8988T (cell line): ENCODE measurements around the gene HDC.

Source experiments
- DNase-seq: peaks from one replicate; pipeline ENCODE4 v3.0.0; 2011

Gene HDC, protein sequence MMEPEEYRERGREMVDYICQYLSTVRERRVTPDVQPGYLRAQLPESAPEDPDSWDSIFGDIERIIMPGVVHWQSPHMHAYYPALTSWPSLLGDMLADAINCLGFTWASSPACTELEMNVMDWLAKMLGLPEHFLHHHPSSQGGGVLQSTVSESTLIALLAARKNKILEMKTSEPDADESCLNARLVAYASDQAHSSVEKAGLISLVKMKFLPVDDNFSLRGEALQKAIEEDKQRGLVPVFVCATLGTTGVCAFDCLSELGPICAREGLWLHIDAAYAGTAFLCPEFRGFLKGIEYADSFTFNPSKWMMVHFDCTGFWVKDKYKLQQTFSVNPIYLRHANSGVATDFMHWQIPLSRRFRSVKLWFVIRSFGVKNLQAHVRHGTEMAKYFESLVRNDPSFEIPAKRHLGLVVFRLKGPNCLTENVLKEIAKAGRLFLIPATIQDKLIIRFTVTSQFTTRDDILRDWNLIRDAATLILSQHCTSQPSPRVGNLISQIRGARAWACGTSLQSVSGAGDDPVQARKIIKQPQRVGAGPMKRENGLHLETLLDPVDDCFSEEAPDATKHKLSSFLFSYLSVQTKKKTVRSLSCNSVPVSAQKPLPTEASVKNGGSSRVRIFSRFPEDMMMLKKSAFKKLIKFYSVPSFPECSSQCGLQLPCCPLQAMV

DNA sequence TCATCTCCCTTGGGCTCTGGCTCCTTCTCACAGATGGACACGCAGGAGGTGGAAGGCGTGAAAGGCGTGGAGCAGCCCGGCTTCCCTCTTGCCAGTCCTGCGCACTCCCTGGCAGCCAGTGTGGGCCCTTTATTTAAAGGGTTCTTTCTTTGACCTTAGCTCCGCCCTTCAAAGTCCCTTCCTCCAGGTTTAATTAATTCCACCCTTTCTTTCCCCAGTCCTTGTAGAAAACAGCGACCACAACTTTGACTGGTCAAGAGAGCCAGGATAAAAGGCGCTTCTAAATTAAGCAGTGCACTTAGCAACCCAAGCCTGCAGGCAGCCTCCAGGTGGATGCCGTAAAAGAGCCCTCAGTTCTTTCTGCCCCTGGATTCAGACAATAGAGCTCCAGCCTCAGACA is at the start of gene HDC:
HDC (minus strand) TSS at position 107 of the 400 bp plus-strand sequence; CDS start at position 4, 103 bp downstream.
- DNase-seq: no peak

DNA sequence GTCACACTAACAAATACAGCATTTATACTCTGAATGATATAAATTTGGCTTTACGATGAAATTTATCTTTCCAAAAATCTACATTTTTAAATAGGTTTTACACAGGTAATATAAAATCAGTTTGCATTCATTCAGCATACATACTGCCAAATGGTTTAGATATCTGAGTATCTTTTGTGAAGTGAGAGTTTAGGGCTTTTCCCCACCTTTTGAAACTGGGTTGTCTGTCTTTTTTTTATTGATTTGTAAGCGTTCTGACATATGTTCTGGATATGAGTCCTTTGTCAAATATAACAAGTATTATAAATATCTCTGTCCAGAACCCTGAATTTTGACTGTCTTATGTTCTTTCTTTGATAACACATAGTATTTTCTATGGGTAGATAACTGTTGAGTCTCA is 47.1 kb upstream of the HDC start:
- no peak for DNase-seq

DNA sequence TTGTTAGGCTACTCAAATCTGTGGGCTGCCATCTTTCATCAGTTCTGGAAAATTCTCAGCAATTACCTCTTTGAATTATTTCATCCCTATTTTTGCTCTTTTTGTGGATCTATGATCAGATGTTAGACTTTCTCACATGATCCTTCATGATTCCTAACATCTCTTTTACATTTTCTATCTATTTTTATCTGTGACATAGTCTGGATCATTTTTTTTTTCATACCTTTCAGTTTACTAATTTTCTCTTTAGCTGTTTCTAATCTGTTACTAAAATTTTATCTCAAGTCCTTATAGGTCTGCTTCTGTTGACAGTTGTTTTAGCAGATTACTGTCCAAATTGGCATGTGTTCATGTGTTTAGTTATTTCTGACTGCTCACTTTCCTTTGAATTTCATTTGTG is 42.3 kb upstream of the HDC start:
- no peak for DNase-seq

DNA sequence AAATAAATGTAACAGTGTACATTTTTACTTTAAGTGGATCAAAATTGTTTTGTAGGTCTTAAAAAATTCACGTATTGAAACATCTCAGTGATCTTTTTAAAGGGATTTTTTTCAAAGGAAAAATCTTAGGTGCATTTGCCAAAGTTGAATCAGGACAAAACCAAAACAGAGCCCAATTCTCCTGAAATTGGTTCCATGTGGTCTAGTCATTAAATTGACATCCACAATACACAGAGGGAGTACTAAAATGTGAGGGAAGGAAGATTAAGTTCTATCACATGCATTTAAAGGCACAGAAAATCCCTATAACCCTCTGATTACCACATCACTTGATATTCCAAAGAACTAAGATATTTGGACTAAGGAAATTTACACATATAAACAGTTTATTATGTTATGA is 39.3 kb upstream of the HDC start:
- DNase-seq: no peak

DNA sequence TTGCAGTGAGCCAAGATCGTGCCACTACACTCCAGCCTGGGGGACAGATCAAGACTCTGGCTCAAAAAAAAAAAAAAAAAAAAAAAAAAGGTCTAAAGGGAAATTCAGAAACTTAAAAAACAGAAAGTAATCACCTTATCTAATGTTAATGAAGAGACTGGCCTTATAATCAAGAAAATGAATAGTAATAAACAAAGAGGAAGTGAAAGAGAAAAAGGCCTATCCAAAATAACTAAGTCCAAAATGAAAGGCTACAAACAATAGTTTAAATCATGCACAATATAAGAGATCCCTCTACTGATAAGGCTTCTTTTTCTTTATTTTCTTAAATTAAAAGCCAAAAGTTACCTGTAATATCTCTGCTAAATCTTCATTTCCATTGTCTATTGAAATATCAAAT is 37.1 kb upstream of the HDC start:
- no peak for DNase-seq

DNA sequence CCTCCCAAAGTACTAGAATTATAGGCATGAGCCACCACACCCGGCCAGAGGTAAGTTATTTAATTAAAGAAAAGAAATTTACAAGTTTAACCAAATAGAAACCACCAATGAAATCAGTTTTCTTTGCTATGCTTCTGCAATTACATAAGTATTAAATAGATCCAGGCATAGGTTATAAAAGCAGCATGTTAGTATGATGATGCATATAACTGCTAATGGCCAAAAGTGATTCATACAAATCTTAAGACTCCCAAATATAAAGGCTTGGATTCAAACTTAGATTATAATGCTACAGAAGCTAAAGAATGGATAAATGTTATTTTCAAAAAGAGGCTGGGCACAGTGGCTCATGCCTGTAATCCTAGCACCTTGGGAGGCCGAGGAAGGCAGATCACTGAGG is 32.8 kb upstream of the HDC start:
- no peak for DNase-seq

DNA sequence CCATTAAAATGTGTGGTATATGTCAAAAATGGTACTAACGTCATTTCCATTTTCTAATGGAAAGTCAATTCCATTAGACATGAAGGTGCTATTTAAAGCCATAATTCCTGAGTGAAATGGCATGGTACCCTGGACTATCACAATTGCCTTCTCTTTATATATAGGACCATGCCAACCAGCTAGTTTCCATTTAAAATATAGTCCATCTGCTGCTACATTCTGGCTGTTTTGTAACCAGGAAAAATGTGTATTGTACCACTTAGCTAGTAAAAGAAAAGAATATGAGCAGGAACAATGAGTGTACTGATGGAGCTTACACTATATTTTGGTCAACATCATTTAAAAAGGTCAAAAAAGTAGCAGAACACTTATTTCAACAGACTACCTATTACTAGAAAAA is 30.4 kb upstream of the HDC start:
- DNase-seq: no peak

DNA sequence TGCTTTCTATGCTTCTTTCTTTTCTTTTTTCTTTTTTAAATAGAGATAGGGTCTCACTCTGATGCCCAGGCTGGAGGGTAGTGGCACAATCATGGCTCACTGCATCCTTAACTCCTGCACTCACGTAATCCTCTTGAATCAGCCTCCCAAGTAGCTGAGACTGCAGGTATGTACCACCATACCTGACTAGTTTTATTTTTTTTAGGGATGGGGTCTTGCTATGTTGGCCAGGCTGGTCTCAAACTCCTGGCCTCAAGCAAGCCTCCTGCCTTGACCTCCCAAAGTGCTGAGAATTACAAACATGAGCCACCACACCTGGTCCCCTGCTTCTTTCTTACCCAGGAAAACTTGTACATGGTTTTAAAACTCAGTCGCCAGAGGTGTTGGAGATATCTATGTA is 24.2 kb upstream of the HDC start:
- no peak for DNase-seq

DNA sequence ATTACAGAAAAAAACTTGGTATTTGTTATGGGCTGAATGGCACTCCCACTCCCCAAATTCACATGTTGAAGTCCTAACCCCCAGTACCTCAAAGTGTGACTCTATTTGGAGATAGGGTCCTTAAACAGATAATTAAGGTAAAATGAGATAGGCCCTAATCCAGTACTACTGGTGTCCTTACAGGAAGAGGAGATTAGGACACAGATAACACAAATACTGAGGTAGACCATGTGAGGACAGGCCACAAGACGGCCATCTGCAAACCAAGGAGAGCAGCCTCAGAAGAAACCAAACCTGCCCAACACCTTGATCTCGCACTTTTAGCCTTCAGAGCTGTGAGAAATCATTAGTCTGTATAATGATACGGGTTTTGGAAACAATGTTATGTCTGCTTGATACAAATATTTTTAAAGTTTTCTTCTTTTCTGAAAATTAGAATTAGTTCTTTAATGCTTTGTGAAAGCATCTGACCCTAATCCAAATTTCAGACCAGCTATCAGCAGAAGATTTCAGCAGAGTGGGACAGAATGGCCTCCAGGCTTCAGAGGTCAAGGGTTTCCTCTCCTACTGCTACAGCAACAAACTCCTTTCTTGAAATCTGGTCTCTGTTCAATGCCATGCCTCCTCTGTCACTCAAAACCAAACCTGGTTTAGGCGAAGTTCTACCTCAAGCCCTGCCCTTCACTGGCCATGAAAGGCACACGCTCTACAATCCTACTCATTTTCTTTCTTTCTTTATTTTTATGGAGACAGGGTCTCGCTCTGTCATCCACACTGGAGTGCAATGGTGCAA is 22.0 kb upstream of the HDC start:
- no peak for DNase-seq

DNA sequence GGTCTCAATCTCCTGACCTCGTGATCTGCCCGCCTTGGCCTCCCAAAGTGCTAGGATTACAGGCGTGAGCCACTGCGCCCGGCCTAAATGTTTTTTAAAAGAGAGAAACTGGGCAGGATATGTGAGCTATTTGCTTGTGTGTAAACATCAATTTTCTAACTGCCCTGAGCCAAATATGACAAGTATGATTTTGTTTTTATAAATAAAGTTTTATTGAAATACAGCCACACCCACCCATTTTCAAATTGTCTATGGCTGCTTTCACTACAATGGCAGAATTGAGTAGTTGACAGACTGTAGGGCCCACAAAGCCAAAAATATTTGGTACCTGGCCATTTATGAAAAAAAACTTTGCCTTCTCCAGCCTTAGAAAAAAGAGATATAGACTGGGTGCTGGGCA is 15.9 kb upstream of the HDC start:
- no peak for DNase-seq

DNA sequence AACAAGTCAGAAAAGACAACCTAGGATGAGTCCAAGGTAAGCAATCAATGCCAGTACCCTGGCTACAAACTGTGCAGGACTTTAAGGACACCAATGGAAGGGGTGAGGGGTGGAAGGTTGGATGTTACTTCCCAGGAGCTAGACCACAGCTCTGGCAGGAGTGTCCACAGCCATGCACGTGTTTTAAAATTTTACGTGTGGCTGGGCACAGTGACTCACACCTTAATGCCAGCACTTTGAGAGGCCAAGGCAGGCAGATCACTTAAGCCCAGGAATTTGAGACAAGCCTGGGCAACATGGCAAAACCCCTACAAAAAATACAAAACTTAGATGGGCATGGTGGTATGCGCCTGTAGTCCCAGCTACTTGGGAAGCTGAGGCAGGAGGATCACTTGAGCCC is 14.7 kb upstream of the HDC start:
- no peak for DNase-seq

DNA sequence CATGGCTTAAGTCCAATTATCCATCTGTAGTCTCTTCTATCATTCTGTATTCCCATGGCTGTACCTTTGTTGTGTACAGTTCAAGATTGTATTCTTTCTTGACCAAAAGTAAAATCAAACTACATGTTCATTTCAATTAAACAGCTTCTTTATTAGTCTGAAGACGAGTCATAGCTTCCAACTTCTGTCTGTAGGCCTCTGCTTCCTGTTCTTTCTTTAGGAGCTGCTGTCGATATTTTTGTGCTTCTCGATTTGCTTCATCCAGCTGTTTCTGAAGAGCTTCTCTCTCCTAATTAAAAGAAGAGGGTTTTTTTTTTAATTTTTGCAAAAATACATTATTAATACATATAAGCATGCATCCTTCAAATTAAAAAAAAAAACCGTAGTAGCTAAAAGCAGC is 13.0 kb upstream of the HDC start:
- no peak for DNase-seq

DNA sequence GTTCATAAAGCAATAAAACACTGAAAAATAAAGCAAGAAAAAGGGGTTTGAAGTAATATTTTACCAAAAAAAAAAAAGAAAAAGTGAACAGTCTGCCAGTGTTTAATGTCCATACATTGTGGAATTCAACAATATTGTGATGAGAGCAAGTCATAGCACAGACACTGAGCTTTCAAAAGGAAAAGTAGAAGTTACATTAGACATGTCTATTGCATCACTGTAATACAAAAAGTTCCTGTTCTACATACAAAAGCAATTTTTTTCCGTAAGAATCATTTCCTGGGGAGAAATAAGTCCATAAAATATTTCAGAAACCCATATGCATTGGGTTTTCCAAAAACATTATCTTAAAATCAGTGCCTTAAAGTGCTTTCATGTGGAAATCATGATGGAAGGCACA is 11.8 kb upstream of the HDC start:
- no peak for DNase-seq

DNA sequence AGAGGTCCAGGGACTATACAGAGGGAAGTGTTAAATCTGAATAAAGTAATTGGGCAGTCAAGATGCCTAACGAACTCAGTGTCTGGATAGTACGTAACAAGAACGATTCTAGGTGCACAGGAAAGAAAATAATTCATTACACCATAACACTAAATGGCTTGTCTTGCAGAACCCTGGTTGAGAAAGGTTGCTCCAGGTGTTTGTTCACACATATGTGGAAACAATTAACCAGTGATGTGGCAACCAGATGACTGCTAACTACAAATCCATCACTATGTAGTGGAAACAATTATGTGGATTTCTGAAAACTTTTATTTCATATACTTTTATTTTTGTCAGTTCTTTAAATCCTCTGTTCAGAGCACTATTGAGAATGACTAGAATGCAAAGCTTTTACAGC is 10.4 kb upstream of the HDC start:
- DNase-seq: no peak

DNA sequence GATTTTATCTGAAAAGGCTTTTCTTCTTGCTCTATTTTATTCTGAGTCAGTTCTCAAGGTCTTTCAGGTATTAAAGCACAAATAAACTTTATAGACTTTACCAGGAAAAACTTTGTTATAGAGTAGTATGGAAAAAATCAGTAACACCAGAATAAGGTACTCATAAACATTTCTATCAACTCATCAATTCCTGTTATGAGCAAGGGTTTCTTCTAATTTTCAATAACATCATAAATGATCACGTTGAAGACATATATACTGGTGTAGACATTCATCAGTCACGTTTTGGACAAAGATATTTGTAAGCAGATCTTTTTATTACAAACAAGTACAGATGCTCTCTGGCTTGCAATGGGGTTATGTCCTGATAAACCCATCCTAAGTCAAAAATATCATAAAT is 9.6 kb upstream of the HDC start:
- no peak for DNase-seq

DNA sequence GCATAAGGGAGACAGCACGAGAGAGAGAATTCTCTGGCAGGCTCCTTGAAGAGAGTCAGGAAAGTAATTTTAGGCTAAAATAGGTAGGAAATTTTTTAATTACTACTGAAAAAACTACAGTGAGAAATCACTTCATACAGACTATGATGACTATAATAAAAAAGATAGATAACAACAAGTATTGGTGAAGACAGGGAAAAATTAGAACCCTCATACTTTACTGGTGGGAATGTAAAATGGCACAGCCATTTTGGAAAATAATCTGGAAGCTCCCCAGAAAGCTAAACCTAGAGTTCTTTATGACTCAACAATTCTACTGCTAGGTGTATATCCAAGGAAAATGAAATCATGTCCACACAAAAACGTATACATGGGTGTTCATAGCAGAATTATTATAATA is 2.1 kb upstream of the HDC start:
- DNase-seq: no peak

DNA sequence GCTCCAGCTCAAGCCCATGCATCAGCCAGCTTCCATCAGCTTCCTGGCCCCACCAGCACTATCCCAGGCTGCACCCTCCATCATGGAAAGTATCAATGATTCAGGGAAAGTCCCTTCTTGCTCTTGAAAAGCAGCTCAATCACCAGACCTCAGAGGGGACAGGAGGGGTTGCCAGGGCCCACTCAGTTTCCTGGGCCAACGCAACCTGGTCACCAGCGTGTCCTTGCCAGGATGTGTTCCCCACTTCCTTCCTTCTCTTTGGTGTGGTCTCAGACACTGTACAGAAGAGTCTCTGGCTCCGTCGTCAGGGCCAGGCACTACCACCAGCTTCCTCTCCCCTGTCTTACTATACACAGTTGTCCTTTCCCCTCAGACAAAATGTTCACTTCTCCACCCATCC is 3.0 kb downstream of the HDC start:
- DNase-seq: no peak

DNA sequence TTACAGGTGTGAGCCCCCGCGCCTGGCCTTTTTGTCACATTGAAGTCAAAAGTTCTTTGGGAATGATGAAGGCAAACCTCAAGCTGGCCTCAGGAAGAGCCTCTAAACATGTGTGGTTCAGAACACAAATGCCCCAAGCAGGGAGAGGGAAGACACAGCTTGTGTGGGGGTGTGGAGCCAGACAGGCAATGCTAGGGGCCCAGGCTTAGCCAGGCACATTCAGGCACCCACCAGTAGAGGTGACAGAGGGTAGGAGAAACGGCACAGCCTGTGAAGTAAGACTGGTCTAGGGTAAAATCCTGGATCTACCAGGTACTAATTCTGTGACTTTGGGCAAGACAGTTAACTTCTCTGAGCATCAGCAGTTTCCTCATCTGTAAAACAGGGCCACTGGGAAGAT is 3.5 kb downstream of the HDC start:
- peak; percentile 15 for DNase-seq

DNA sequence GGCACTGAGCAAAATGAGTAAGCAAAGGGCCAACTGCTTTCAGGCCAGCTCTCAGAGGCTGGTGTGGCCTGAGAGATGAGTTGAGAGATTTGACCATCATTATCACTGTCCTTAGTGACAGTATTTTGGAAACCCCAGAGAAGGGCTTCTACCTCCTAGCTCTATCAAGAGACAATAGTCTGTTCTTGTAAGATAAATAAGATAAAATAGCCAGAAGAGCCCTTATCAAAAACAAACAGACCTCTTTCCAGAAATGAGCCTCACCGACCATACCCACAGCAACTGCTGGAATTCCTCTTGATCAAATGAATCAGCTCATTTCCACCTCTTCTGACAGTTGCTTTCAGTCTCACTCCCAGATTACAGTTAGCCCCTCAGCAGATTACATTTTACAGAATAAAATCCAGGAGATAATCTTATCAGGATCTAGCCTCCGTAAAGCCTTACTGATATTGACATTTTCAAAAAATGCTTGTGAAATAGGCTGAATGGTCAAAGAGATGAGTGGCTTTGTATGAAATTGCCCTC is 4.5 kb downstream of the HDC start:
- DNase-seq: no peak

DNA sequence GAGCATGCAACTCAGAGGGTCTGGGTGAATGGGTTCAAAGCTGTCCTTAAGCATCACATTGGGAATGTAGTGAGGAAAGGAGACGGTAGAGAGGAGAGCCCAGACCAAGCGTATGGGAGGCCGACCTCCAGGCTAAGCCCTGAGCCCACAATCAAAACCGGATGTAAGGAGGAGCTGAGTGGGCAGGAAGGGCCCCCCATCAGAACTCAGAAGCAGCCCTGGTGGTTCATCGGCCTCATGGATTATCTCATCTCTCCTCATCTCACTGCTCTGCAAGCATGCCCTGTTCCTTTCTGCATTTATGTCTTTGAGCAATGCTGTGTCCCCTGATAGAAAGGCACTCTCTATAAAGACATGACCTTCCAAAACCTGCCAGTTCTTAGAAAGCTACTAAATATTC is 6.2 kb downstream of the HDC start:
- no peak for DNase-seq

DNA sequence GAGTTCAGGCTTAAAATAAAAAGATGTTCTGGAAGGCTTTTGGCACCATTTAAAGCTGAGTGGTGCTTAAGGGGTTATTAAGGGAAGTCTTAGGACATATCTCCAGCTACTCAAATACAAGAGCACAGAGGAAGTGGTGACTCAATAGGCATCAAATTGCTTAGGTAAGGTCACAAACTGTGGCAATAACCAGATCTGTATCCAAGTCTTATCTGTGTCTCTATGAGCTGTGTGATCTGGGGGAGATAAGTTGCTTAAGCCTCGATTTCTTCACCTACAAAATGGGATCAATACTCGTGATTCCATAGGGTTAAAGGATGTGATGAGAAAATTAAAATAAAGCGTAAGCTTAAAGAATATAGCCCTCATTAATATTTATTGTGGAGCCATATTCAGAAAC is 7.6 kb downstream of the HDC start:
- DNase-seq: no peak

DNA sequence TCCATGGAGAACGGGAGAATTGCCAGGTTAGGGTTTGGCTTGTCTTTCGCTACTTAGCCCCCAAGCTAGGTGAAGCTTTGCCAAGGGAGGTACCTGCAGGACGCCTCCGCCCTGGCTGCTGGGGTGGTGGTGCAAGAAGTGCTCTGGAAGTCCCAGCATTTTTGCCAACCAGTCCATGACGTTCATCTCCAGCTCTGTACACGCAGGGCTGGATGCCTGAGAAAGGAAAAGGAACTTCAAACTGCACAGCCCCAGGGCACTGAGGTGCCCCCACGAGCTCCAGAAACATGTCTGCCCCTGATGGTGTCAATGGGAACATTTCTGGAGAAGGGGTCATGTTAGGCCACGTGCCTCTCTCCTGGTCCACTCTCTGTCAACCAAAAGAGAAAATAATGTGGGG is 8.2 kb downstream of the HDC start:
- no peak for DNase-seq

DNA sequence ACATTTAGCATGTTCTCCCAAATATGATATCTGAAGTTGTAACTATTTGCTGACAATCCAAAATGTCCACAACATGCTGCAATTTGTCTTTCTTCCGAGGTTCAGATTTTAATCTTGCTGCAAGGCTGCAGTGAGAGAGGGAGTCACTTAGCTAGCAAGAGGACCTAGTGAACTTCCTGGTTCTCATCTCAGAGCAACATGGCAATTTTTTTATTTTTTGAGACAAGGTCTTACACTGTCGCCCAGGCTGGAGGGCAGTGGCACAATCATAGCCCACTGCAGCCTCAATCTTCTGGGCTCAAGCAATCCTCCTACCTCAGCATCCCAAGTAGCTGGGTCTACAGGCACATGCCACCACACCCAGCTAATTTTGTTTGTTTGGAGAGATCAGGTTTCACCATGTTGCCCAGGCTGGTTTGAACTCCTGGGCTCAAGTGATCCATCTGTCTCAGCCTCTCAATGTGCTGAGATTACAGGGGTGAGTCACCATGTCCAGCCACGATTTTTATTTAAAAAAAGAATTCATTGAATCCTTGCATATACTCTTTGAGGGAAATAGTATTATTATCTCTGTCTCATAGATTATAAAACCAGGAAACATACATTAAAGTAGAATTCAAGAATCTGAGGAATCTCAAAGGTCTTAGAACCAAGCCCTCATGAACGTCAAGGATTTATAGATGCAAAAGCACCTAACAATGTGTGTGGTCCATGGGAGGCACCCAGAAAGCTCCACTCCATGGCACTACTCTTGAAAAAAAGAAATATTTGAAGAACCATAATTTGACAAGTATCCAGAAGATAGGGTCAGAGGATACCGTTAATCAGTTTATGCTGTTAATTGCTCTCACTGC is 9.1 kb downstream of the HDC start:
- DNase-seq: no peak
